AG10803 (cell line): ENCODE results near the gene DNAJC6.

Source experiments
- DNase-seq: peaks from one replicate; pipeline ENCODE4 v3.0.0; 2010; ENCODE audit warnings: low read depth
- H3K4me3 ChIP-seq: 2 replicates; pipeline ENCODE4 v1.5.1; 2011; ENCODE audit warnings: mild to moderate bottlenecking, low read length, control low read depth
- TF ChIP-seq, protein P1 (sequence below): conservative IDR thresholded peaks from 2 replicates; pipeline ENCODE4 v1.5.1; 2011; ENCODE audit warnings: mild to moderate bottlenecking, low read length, control low read depth, inconsistent platforms

DNAJC6 gene

DNA sequence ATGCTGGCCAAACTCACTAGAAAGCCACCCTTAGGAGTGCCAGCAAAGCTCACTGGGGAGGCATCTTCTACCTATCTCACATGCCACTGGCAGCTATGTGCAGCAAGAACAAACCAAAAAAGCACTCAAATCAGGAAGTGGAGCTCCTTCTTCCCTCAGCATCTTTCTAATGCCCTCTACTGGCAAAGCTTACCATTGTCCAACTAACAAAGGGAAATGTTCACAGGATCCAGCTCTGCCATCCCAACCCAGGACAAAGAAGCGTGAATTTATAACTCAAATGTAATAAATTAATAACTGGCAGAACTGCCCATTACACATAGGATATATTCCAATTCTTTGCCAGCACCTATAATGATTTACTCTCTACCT is 150.0 kb downstream of the DNAJC6 start:
- DNase-seq = peak; percentile 61
- TF ChIP-seq, protein P1, sequence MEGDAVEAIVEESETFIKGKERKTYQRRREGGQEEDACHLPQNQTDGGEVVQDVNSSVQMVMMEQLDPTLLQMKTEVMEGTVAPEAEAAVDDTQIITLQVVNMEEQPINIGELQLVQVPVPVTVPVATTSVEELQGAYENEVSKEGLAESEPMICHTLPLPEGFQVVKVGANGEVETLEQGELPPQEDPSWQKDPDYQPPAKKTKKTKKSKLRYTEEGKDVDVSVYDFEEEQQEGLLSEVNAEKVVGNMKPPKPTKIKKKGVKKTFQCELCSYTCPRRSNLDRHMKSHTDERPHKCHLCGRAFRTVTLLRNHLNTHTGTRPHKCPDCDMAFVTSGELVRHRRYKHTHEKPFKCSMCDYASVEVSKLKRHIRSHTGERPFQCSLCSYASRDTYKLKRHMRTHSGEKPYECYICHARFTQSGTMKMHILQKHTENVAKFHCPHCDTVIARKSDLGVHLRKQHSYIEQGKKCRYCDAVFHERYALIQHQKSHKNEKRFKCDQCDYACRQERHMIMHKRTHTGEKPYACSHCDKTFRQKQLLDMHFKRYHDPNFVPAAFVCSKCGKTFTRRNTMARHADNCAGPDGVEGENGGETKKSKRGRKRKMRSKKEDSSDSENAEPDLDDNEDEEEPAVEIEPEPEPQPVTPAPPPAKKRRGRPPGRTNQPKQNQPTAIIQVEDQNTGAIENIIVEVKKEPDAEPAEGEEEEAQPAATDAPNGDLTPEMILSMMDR = peak; percentile 73
- H3K4me3 ChIP-seq = no peak overlapping the region
